Right atrium auricular region (tissue), 2 donors: ENCODE measurements around the gene CYP4F3. TPM values are rescaled to one million over a fixed set of nuclear protein-coding genes. Genes with fewer than 3 reads are reported as not detected.

ENCODE experiments used
- DNase-seq: peaks from one replicate; pipeline ENCODE4 v3.0.0-alpha.2; 2019; ENCODE audit warnings: low spot score
- H3K27ac ChIP-seq, 2 donors: fragments of 200-600 bp; sonication (generic); 1 replicate in 1 of 2; 2 replicates in 1 of 2; pipeline ENCODE4 v1.5.1; 2016 to 2019
- H3K27me3 ChIP-seq, 2 donors: fragments of 200-600 bp; sonication (generic); one replicate each; pipeline versions ENCODE4 v1.5.1 to v1.6.0; 2017 to 2019
- H3K36me3 ChIP-seq: fragments of 200-600 bp; sonication (generic); one replicate; pipeline ENCODE4 v1.5.1; 2016
- H3K4me1 ChIP-seq, 2 donors: fragments of 200-600 bp; sonication (generic); one replicate each; pipeline versions ENCODE4 v1.5.1 to v1.6.0; 2017 to 2019
- H3K4me3 ChIP-seq, 2 donors: fragments of 200-600 bp; sonication (generic); 1 replicate in 1 of 2; 2 replicates in 1 of 2; pipeline ENCODE4 v1.5.1; 2017 to 2019; ENCODE audit warnings: mild to moderate bottlenecking in 1 of 2, moderate library complexity in 1 of 2
- H3K9me3 ChIP-seq, 2 donors: fragments of 200-600 bp; sonication (generic); one replicate each; pipeline ENCODE4 v1.5.1; 2019
- CTCF ChIP-seq, 2 donors: fragments of 200-600 bp; sonication (generic); IDR thresholded peaks; one replicate each; pipeline ENCODE4 v1.5.1; 2019; ENCODE audit warnings: antibody characterized with exemption in 2 of 2
- total RNA-seq, 2 donors: library from RNA; depleted of rRNA; stranded (reverse); fragments of >200 nt; gene quantifications; one replicate each; pipeline ENCODE4 v1.1.0, GENCODE V29; 2016

Gene CYP4F3
- total RNA-seq, 2 donors from 2014 or later, result 0.15 TPM; not detected in 1

DNA sequence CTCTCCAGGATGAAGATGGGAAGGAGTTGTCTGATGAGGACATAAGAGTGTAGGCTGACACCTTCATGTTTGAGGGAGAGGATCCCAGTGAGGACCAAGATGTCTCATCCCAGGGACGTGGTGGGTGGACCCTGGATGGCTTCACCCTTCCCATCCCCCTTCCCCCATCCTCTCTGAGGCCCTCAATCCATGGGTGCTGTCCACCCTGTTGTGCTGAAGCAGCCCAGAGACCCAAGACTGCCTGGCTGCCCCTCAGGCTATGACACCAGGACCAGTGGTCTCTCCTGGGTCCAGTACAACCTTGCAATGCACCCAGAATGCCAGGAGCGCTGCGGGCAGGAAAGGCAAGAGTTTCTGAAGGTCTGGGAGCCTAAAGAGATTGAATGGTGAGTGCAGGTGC lies 28.7 kb downstream of the CYP4F3 start:
- H3K36me3 ChIP-seq, result no peaks in the 10 kb centered on the region
- H3K9me3 ChIP-seq, result no peaks in the 10 kb centered on the region
- H3K4me1 ChIP-seq, result peaks cover 0 to 14% of the 10 kb centered on the region in 2 donors
- H3K27me3 ChIP-seq, result no peaks in the 10 kb centered on the region
- no peak for TF ChIP-seq CTCF (IDR thresholded peaks at IDR 0.05)
- DNase-seq, result no peak
- no peak overlapping the region for H3K4me3 ChIP-seq
- H3K27ac ChIP-seq, result no peak overlapping the region

- H3K36me3 ChIP-seq, result no peaks in the 10 kb centered on the region
- DNase-seq, result no peak
- H3K4me3 ChIP-seq, result no peak overlapping the region
- H3K4me1 ChIP-seq, result peaks cover 0 to 14% of the 10 kb centered on the region in 2 donors
- H3K27me3 ChIP-seq, result no peaks in the 10 kb centered on the region
- H3K9me3 ChIP-seq, result no peaks in the 10 kb centered on the region
- no peak for TF ChIP-seq CTCF (IDR thresholded peaks at IDR 0.05)
- H3K27ac ChIP-seq, result no peak overlapping the region
These were observed 29.2 kb downstream of the CYP4F3 start for GRCh38 chr19:15669891-15670290.

GRCh38 chr19:15671237-15671821 lies 30.6 kb downstream of the CYP4F3 start:
- H3K9me3 ChIP-seq, result no peaks in the 10 kb centered on the region
- no peak overlapping the region for H3K27ac ChIP-seq
- peaks cover 0 to 14% of the 10 kb centered on the region in 2 donors for H3K4me1 ChIP-seq
- no peak for TF ChIP-seq CTCF (IDR thresholded peaks at IDR 0.05)
- no peak overlapping the region for H3K4me3 ChIP-seq
- DNase-seq, result no peak
- H3K27me3 ChIP-seq, result no peaks in the 10 kb centered on the region
- no peaks in the 10 kb centered on the region for H3K36me3 ChIP-seq

DNA sequence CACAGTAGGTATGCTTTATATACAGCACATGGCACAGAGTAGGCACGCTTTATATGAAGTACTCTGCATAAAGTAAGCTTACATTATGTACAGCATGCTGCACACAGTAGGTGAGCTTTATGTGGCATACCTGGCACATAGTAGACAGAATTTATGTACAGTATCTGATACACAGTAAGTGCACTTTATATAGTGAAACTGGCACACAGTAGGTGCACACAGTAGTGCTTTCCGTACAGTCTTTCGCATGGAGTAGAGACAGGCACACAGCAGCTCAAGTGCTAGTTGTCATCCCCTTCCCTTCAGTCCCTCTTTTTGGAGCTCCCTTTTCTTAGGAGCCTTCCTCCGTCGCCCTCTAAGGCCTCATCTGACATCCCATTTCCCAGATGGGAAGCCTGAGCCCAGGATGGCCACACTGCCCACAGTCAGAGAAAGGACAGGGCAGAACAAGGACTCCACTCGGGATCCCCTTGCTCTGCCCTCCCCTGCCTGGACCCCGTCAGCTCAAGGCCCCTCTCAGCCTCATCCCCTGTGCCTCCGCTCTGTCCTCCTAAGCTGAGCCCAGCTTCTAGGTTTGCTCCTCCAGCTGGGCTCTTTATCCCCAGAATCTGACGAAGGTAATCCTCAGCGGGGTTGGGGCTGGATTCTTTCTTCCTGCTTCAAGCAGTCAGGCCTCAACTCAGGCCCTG lies 31.3 kb downstream of the CYP4F3 start:
- Histone ChIP-seq H3K27me3 (no peaks in the 10 kb centered on the region), H3K4me3 (no peak overlapping the region), H3K4me1 (peaks cover 0 to 14% of the 10 kb centered on the region in 2 donors), H3K9me3 (no peaks in the 10 kb centered on the region), H3K36me3 (no peaks in the 10 kb centered on the region), H3K27ac (peak overlapping the region; percentile 63 to 68)
- DNase-seq, result no peak
- TF ChIP-seq CTCF (IDR thresholded peaks at IDR 0.05), result no peak

DNA sequence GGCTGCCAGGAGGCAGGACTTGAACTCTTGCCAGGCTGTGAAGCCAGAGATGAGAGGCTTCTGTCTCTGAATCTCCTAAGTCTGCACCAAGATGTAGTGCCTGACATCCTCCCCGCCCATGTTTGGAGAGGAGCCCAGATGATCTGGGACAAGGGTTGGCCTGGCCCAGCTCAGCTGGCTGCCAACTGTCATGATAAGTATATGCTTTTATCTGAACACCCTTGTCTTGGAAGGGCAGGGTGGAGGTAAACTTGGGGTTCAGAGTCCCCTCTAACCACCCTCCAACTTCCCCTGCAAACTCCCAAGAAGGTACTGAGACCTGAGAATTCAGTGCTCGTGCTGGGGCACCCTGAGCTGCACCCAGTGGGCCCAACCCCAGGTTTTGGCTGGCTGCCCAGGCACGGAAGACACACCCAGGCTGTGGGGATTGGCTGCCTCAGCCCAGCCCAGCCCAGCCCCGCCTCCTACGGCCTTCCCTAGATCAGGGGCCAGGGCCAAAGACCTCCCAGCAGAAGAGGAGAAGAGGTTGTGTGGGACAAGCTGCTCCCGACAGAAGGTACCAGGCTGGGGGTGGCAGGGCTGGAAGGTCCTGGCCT lies 32.0 kb downstream of the CYP4F3 start, which contains the start of gene CYP4F12:
TSS of gene CYP4F12 (plus strand) at position 508 of the 596 bp plus-strand sequence. CDS start 443 bp downstream, outside the sequence.
- TF ChIP-seq CTCF (IDR thresholded peaks at IDR 0.05), result no peak
- Histone ChIP-seq H3K4me3 (peak within 1 kb of the TSS in 1 of 2 donors; percentile 19), H3K9me3 (no peaks in the 10 kb centered on the region), H3K27ac (peak within 1 kb of the TSS; percentile 63 to 68), H3K27me3 (no peaks in the 10 kb centered on the region), H3K4me1 (peaks cover 0 to 14% of the 10 kb centered on the region in 2 donors), H3K36me3 (no peaks in the 10 kb centered on the region)
- DNase-seq, result peak; percentile 90
